Activated CD8-positive, alpha-beta memory T cell treated with anti-CD3 and anti-CD28 coated beads, Interleukin-2, amount 50 U/mL, for 48 hours (primary cell): Measurements from ENCODE around the gene HSBP1.

Experiments used
- DNase-seq: peaks from one replicate; pipeline ENCODE4 v3.0.0-alpha.2; 2020

HSBP1 gene

GRCh38 chr16:83804366-83804765 is 3.4 kb upstream of the HSBP1 start:
- DNase-seq: no peak

- no peak for DNase-seq
Measured at GRCh38 chr16:83806036-83806435, 1.7 kb upstream of the HSBP1 start.

GRCh38 chr16:83806731-83807130 is 1.0 kb upstream of the HSBP1 start:
- DNase-seq: no peak

- no peak for DNase-seq
Measured at GRCh38 chr16:83807327-83807709, 460 bp upstream of the HSBP1 start.

- no peak for DNase-seq
Measured at GRCh38 chr16:83808573-83809014, 816 bp downstream of the HSBP1 start.

GRCh38 chr16:83809092-83809491 is 1.3 kb downstream of the HSBP1 start:
- no peak for DNase-seq

GRCh38 chr16:83810901-83811300 is 3.1 kb downstream of the HSBP1 start:
- no peak for DNase-seq

GRCh38 chr16:83813823-83814658 is 6.3 kb downstream of the HSBP1 start:
- no peak for DNase-seq

- DNase-seq: no peak
Measured at GRCh38 chr16:83814659-83814985, 6.8 kb downstream of the HSBP1 start.

- no peak for DNase-seq
Measured at GRCh38 chr16:83817022-83817421, 9.2 kb downstream of the HSBP1 start.

- no peak for DNase-seq
Measured at GRCh38 chr16:83818276-83818675, 10.5 kb downstream of the HSBP1 start.

- DNase-seq: no peak
Measured at GRCh38 chr16:83819361-83819760, 11.6 kb downstream of the HSBP1 start.

- peak; percentile 94 for DNase-seq
Measured at GRCh38 chr16:83826146-83826913, 18.6 kb downstream of the HSBP1 start.

GRCh38 chr16:83830091-83830768 is 22.5 kb downstream of the HSBP1 start:
- no peak for DNase-seq

- no peak for DNase-seq
Measured at GRCh38 chr16:83830769-83831455, 23.1 kb downstream of the HSBP1 start.

GRCh38 chr16:83831456-83831987 is 23.7 kb downstream of the HSBP1 start:
- no peak for DNase-seq

- DNase-seq: no peak
Measured at GRCh38 chr16:83833921-83834320, 26.1 kb downstream of the HSBP1 start.

- DNase-seq: no peak
Measured at GRCh38 chr16:83835586-83836566, 28.1 kb downstream of the HSBP1 start.

- DNase-seq: no peak
Measured at GRCh38 chr16:83837566-83837965, 29.8 kb downstream of the HSBP1 start.

- DNase-seq: no peak
Measured at GRCh38 chr16:83838151-83838550, 30.4 kb downstream of the HSBP1 start.

GRCh38 chr16:83839561-83839960 is 31.8 kb downstream of the HSBP1 start:
- DNase-seq: no peak
